Stimulated activated CD8-positive, alpha-beta memory T cell treated with anti-CD3 and anti-CD28 coated beads, Interleukin-4, amount 100 ng/mL, for 24 hours (primary cell): ENCODE measurements around the gene SOBP.

Source experiments
- DNase-seq: peaks from one replicate; pipeline ENCODE4 v3.0.0-alpha.2; 2020; ENCODE audit warnings: low read depth

Gene SOBP

DNA sequence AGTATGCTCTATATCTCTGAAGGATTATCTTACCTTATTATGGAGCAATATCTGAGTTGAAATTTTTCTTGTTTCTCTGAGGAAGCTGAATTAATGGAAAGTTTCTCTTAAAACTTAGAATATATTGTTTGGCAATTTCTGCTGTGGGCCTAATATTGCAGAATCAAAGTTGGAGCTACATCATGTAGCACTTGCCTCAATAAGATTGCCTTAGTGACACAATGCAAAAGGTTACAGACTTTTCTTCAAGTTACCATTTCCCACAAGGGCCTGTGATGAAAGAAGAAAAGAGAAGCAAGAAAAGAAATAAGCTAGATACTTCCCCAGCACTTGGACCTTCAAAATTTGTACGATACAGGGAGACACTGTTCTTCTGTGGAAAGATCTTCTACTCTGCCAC is 151.2 kb downstream of the SOBP start:
- DNase-seq, result no peak

DNA sequence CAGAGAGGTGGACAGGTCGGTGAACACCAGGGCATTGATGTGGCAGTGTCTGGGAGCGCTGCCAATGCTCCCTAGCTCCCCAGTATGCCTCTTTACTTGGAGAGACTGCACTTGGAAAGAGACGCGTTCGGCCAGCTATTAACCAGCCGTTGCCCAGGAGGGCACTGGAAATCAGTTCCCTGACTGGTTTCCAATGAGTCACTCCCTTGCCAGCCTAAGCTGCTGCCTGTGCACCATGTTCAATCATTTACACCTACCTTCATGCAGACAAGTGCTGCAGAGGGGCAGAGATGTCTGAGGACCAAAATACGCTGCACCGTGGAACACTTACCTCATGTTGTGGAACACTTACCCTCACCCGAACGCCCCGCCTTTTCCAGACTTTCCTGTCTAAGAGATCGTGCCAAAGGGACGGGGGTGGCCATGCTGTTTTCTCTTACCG is 151.6 kb downstream of the SOBP start:
- DNase-seq, result no peak

DNA sequence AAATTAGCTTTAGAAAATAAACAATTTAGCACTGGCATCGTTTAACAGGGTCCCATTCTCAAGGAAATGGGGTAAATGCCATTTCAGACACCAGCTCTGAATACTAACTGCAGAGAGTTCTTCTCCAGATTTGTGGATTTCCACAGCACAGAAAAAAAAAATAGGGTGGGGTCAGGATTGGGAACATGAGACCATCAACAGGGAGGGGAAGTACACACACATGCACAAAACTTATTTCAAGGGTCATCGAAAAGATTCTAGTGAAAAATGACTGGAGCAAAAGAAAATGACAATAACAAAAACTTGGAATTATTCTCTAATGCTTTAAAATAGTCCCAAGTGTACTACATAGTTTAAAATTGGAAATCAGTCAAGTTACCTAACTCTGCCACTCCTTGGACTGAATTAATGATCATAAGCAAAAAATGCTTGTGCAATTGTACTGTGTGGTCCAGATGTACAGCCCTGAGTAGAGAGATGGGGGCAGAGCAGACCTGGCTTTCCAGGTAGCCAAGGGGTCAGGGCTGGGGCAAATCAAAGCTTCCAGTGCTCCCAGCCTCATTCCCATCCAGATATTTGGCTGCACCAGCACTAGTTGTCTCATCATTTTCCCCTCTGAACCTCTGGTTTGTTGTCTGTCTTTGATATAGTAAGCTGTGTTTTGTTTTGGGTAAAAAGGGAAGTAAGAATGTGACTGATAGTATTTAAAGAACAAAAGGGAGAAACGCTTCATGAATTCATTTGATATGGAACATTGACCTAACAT is 152.4 kb downstream of the SOBP start:
- DNase-seq, result no peak

DNA sequence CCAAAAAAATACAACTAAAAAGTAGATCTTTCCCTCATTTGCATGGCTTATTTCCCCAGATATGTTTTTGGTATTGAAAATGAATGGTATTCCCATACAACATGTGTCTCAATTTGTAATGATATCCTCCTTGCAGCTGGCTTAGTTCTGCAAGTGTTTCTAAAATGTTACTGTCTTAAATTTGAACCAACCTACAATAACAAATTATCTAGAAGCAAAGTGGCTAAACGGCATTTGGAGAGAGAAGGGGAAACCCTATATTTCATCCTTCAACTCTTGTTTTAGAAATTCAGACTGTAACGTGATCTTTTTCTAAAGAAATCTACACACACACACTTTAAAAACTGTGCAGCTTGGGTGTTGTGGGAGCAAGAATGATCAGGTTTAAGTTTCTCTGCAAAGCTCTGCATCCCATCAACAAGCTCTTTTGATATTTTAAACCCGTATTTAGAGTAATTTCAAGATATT is 153.0 kb downstream of the SOBP start:
- DNase-seq, result no peak

DNA sequence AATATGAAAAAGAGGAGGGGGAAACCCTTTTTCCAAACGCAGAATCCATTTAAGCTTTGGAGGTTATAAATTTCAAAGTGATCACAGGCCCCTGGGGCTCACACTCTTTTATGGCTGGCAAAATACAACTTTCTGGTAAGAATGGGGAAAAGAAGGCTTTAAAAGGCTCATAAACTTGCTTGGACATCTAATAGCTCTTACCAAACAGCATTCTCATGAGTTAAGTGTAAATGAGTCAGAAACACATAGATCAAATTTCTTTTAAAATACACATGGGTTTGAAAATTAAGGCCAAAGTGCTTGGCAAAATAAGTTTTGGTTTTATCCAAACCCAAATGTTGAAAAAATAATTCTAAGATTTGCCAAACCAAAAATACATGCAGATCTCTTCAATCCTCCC is 154.6 kb downstream of the SOBP start:
- DNase-seq, result no peak

DNA sequence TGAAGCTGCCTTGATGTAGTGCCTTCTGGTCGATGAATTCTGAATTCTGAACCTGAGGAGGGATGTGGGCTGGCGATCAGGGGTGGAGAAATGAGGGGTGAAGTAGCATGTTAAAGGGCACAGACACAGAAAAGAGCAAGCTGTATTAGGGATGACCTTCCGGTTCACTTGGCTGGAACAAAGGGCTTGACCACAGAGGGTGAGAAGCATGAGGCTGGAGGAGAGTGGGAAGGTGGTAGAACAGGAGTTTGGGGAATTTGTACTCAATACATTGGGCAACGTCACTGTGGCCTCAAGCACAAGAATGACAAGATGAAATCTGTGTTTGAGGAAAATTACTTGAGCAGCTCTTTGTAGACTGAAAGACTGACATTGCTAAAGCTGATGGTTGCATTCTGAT is 155.8 kb downstream of the SOBP start:
- no peak for DNase-seq

DNA sequence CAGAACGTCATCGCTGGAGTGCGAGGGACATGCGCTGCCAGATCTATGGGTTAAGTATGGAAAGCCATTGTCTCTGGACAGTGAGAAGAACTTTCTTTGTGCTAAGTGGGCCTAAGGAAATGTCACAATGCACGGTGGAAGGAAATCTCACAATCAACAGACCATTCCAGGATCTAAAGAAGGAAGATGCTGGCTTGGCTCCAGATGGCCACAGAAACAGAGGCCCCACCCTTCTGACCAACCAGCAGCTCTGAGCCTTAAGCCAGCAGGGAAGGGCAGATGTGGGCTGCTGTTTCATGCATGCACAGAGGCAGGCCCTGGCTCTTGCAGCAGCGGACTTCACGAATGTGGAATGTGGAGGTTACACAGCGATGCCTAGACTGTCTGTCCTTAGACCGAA is 156.3 kb downstream of the SOBP start:
- no peak for DNase-seq

DNA sequence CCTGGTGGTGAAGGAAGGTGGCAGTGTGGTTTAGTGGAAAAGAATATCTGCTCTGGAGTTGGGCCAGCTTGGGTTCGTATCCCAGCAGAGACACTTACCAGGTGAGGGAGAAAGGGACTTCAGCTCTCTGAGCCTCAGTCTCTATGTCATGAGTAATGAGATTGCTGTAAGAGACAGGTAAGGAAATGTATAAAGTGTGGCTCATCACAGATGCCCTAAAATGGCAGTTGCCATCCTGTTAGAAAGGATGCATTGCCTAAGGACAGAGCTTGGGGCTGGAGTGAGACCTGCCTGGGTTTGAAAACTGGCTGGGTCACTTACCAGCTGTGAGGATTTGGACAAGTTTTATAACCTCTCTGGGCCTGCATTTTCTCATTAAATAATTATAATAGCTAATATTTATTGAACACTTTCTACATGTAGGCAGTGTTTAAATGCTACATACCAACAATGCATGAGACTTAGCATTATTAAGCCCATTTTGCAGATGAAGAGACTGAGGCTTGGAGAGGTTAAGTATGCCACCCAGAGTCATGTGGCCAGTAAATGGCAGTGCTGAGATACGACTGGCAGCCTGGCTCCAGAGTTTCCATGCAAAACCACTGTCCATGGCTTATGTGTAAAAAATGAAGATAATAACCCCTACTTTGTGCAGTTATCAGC is 157.0 kb downstream of the SOBP start:
- DNase-seq, result no peak

DNA sequence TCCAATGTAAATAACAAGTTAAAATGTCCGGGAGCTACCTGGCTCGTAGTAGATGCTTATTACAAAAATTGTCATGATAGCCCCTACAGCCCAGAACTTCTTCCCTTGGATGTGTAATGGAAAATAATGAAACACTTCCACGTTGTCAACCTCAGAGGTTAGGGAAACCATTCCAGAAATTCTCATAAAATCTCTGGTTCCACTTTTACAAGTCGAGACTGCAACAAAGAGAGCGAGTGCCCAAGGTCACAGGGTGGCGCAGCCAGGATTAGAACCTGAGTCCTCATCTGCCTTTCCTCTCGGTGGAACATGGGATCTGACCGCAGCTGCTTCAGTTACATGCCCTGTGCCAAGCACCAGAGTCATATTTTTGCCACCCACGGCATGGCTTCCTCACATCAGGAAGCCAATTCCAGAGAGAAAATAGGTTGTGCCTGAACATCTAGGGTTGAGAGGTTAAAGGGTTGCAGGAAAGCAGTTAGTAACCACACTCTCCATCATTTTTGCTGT is 157.6 kb downstream of the SOBP start:
- no peak for DNase-seq

DNA sequence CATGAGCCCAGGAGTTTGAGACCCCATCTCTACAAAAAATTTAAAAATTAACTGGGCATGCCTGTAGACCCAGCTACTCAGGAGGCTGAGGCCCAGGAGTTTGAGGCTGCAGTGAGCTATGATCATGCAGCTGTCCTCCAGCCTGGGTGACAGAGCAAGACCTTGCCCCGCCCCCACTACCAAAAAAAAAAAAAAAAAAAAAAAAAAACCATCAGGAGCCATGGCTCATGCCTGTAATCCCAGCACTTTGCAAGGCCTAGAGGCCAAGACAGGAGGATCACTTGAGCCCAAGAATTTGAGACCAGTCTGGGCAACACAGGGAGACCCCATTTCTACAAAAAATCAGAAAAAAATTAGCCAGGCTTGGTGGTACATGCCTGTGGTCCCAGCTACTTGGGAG is 159.1 kb downstream of the SOBP start:
- no peak for DNase-seq

DNA sequence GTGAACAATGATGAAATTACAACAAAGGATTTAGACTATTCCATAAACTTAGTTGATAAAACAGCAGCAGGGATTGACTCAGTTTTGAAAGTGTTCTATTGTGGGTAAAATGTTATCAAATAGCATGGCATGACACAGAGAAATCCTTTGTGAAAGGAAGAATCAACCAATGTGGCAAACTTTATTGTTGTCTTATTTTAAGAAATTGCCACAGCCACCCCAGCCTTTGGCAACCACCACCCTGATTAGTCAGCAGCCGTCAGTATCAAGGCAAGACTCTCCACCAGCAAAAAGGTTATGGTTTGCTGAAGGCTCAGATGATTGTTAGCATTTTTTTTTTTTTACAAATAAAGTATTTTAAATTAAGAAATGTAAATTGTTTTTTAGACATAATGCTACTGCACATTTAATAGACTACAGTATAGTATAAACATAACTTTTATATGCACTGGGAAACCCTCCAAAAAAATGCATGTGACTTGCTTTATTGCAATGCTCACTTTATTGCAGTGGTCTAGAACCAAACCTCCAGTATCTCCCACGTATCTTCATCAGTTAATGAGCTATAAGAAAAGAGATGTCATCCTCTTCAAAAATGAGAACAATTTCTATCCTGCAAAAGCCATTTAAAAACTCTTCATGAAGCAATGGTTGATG is 162.7 kb downstream of the SOBP start:
- DNase-seq, result no peak

DNA sequence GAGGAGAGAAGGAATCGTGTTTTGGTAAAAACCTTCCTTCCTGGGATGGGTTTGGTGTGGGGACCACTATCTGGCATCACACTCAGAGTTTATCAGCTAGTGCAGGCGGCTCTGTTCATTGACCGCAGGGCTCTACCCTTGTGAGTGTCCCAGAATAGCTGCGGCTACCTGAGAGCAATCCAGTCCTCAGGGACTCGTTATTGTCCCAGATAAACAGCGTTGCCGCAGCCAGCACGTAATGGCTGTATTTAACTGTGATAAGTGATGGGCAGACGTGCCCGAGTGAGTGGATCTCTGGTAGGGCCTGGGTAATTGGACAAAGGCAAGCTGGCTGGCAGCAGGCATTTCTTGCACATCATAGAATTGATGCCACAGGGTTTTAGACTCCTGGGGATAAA is 163.3 kb downstream of the SOBP start:
- DNase-seq, result no peak

DNA sequence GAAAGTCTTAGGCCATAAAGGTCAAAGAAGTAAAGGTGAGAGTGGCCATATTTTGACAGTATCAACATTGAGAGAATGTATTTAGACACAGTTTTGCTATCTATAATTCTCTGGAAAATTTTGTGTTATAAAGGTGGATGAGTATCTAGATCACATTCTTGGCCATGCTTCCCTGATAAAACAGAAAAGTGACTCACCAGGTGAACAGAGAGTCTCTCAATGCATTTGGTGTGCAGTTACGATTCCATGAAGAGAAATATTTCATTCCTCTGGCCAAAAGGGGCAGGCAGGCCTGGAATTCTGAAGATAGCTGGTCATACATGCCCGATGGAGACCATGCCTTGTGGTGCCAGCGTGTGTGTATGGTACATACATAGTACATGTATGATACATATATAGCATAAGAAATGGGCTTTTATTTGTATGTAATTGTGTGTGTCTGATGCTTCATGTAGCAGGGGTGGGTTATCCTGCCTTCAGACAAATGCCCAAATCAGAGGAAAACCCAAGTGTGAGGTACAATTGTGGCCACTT is 164.0 kb downstream of the SOBP start:
- DNase-seq, result no peak

DNA sequence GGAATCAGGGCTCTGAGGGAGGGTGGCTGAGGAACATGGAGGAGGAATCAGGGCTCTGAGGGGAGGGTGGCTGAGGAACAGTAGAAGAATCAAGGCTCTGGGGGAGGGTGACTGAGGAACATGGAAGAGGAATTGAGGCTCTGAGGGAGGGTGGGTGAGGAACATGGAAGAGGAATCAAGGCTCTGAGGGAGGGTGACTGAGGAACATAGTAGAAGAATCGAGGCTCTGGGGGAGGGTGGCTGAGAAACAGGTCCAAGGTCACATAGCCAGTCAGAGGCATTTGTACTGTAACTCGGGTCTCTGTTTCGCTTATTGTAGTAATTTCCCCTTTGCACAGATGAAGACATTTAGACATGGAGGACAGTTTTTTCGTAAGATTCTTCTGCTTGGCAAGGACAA is 164.8 kb downstream of the SOBP start:
- DNase-seq, result no peak

DNA sequence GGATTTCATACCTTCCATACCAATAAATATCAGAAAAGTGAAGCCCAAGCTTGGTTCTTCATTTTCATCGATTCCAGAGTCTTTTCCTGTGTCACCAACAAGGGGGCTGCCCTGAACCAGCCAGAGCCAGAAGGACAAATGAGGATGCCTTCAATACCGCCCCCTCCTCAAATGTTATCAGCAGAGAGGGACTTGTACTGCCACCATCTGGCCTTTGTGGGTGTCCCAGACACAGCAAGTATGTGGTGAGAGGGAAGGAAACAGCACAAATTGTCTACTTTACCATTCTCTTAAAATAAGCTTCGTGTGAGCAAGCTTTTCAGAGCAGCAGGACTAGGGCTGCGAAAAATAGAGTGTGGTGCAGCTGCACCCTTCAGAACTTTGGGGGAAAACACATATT is 165.3 kb downstream of the SOBP start:
- DNase-seq, result no peak

DNA sequence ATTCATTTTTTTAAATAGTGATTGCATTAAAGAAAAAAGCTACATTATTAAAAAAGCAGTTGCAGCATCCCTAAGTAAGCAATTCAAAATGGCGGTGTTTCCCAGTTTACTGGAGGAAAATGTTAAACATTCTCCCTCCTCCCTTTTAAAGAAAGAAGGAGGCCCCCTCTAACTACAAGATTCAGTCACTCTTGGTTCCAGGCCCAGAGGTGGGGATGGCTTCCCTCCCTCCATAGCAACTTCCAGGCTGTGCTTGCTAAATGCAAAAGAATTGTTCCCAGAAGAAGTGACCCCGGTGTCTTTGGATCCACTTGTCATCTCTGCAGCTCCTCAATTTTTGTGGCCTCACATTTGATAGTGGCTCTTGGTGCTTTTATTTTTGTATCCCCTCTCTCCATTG is 165.9 kb downstream of the SOBP start:
- DNase-seq, result no peak

DNA sequence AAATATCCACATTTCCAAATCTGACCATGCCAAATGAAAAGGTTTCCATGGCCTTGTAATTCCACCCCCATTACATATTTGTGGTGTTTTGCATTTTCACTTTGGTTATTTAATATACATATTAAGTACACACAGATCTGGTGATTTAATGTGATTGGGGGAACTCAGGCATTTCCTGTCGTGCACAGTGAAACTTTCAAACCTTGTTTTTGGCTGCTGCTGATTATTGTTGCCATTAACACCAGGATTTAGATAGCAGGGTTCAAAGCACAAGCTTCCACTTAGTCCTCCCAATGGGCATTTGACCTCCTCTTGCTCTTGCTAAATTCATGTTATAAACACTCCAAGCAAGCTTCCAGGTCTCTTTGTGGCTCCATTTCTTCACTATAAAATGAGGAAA is 166.5 kb downstream of the SOBP start:
- no peak for DNase-seq

DNA sequence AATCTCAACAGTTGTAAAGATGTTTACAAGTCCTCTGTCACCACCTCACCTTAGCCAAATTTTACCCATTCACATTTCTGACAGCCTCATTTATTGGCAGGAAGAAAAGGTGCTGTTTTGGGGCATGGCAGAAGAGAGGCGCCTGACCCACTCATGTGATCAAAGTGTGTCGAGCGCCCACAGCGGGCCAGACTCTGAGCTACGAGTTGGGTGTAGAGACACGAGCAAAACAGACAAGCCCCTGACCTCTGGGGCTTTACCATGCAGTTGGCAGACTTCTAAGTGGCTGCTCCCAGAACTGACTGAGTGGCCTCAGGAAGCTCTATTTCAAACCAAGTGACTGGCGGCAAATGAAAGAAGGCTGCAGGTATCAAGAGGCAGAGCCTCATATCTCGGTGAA is 167.0 kb downstream of the SOBP start:
- DNase-seq, result no peak

DNA sequence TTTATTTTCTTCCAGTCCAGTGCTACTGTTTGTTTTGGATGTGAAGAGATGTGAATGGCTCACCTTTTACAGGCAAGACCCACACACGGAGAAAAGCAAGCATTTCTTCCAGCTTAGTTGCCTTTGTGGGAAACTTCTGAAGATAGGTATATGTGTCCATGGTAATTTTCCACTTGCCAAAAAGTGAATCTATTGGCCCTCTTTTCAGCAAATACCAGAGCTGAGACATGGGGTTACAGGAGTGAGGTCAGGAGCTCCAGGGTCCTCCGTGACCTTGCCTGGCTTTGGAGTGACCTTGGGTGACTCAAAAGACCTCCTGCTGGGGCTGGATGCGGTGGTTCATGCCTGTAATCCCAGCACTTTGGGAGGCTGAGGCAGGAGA is 167.4 kb downstream of the SOBP start:
- no peak for DNase-seq

DNA sequence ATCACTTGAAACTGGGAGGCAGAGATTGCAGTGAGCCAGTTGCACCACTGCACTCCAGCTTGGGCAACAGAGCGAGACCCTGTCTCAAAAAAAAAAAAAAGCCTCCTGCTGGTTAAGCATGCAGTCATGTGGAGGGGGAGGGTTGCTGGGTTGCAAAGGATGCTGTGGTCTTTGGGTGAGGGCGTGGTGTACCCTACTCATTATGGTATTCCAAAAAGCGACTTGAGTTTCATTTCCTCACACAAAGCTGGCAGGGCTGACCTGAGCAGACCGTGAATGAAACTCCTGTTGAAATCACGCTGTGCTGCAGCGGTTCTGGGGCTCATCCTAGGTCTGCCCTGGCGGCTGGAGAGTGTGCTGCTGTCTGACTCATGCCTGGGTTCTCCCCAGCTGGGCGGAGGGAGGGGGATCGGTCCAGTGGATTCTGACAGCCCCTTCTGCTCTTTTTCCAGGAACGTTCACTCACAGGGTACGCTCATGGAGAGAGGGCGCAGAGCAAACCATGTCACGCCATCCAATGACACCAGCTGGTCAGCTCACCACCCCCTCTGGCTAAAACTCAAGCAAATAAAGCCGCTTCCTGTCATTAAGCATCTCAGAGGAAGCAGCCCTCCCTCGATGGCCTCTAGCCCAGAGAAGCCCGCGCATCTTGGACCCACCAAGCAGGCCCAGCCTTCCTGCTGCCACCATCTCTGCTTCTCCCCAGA is 168.0 kb downstream of the SOBP start:
- no peak for DNase-seq

DNA sequence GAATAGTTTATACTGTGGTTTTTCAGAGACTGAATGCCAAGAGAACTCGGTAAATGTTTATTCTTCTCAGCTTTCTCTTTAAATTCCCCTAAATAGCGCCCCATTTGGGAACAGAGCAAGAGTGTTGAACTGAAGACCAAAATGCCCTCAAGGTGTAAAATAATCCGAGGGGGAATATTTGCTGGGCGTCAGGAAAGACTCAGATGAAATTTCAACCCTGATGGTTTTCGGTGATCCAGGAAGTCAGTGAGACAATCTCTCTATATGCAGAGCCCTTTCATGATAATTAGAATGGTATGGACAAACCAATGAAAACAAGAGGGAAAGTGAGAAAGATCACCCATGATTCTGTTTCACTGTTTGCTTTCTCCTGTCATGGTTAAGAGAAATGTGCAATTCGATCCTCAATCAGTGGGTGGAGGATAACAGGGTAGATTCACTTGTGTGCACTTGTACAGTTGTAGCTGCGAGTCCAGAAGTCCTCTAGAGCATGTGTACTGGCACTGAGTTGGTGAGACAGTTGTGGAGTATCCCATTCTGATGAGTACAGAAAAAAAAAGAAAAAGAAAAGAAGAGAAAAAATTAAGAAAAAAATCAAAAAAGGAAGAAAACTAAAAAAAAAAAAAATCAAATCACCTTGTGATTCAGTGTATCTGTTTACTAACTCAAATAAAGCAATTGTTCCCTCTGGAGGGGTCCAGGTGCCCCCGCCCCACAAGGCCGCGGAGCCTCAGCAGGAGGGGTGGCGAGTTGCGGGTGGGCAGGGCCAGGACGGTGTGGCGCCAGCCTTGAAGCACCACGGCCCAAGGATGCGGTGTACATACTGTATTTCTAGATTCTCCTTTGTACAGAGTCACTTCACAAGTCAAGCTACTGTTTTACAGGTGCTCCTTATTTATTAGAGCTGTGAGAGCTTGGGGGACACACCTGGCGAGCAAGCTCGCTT is 169.3 kb downstream of the SOBP start:
- no peak for DNase-seq
